ENCODE measurements around the gene MPRIP. TPM values are rescaled to one million over a fixed set of nuclear protein-coding genes. Genes with fewer than 3 reads are reported as not detected.
"Not testable (repeated sequence)": the region's sequence is repeated elsewhere in the genome, so short reads cannot be mapped to it uniquely, and the experiment has no call there.

MPRIP gene
- total RNA-seq, 1 donor from 2014 or later: 863 TPM

DNA sequence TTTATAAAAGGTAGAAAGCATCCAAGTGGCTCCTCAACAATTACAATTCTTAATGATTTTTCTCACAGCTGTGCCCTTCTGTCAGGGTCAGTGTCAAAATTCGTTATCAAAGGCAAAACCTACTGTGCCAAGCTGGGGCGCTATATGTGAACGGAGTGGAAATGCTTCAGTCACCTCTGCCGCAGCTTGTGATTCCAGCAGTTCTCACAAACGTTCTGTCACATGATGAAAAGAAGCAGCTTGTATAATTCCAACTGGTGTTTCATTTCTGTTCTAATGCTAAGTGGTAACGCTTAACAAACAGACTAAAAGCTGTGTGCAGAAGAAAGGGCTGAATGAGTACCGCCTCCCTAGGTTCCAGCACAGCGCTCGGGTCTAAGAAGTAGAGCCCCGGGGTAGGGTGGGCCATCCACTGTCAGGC is 149.7 kb downstream of the MPRIP start:
- TF ChIP-seq, protein P1, sequence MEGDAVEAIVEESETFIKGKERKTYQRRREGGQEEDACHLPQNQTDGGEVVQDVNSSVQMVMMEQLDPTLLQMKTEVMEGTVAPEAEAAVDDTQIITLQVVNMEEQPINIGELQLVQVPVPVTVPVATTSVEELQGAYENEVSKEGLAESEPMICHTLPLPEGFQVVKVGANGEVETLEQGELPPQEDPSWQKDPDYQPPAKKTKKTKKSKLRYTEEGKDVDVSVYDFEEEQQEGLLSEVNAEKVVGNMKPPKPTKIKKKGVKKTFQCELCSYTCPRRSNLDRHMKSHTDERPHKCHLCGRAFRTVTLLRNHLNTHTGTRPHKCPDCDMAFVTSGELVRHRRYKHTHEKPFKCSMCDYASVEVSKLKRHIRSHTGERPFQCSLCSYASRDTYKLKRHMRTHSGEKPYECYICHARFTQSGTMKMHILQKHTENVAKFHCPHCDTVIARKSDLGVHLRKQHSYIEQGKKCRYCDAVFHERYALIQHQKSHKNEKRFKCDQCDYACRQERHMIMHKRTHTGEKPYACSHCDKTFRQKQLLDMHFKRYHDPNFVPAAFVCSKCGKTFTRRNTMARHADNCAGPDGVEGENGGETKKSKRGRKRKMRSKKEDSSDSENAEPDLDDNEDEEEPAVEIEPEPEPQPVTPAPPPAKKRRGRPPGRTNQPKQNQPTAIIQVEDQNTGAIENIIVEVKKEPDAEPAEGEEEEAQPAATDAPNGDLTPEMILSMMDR (IDR thresholded peaks at IDR 0.05; ENCODE audit: partially characterized antibody, unreplicated experiment): no peak
- peaks cover 8% of the 10 kb centered on the region for H3K9me3 Mint-ChIP-seq (ENCODE audit: unreplicated experiment)
- H3K4me3 Mint-ChIP-seq (ENCODE audit: unreplicated experiment): no peak overlapping the region
- peaks cover 14% of the 10 kb centered on the region for H3K4me1 Mint-ChIP-seq (ENCODE audit: low read depth, unreplicated experiment)
- no peak overlapping the region for H3K27ac Mint-ChIP-seq (ENCODE audit: unreplicated experiment)
- peaks cover 5% of the 10 kb centered on the region for H3K27me3 Mint-ChIP-seq (ENCODE audit: unreplicated experiment)
- DNase-seq: no peak
- peaks cover 3% of the 10 kb centered on the region for H3K36me3 Mint-ChIP-seq (ENCODE audit: unreplicated experiment)

DNA sequence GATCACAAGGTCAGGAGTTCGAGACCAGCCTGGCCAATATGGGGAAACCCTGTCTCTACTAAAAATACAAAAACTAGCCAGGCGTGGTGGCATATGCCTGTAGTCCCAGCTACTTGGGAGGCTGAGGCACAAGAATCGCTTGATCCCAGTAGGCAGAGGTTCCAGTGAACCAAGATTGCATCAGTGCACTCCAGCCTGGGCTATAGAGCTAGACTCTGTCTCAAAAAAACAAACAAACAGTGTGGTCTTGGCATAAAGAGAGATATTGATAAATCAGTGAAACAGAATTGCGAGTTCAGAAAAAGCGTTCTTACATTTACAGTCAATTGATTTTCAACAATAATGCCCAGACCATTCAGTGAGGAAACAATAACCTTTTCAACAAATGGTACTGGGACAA is 153.2 kb downstream of the MPRIP start:
- peaks cover 27% of the 10 kb centered on the region for H3K4me1 Mint-ChIP-seq (ENCODE audit: low read depth, unreplicated experiment)

DNA sequence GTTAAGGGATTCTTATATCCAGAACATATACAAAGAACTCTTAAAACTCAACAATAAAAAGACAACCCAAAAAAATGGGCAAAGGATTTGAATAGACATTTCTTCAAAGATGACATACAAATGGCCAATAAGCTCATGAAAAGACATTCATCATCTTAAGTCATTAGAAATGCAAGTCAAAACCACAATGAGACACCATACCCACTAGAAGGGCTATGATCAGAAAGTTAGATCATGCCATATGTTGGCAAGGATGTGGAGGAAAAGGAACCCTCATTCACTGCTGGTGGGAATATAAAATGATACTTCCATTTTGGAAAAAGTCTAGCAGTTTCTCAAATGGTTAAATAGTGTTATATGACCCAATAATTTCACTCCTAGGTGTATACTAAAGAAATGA is 154.5 kb downstream of the MPRIP start:
- peaks cover 2% of the 10 kb centered on the region for H3K9me3 Mint-ChIP-seq (ENCODE audit: unreplicated experiment)
- TF ChIP-seq, protein P1 (IDR thresholded peaks at IDR 0.05; ENCODE audit: partially characterized antibody, unreplicated experiment): no peak

More for the DNA sequence above, 153.2 kb downstream of the MPRIP start:
- H3K27me3 Mint-ChIP-seq (ENCODE audit: unreplicated experiment); H3K4me3 Mint-ChIP-seq (ENCODE audit: unreplicated experiment); H3K36me3 Mint-ChIP-seq (ENCODE audit: unreplicated experiment); H3K9me3 Mint-ChIP-seq (ENCODE audit: unreplicated experiment); H3K27ac Mint-ChIP-seq (ENCODE audit: unreplicated experiment); DNase-seq: not testable (repeated sequence)

DNA sequence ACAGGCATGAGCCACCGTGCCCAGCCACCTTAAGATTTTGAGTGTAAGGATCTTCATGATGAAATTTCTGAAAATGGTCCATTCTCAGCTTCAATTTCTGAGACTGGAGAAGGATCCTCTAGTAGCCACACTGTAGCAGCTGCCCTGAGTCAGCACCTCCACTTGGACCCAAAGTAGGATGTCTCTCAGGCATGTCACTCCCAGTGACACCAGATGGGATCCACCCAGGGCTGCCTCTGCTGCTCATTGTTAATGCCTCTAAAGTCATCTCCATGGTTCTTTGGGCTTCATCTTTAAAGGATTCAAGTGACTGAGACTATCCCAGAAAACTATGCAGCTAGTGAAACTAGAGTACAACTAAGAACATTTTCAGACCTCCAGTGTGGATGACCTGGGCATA is 156.0 kb downstream of the MPRIP start:
- Mint-ChIP-seq H3K36me3 (ENCODE audit: unreplicated experiment) (no peaks in the 10 kb centered on the region), H3K9me3 (ENCODE audit: unreplicated experiment) (no peaks in the 10 kb centered on the region), H3K27me3 (ENCODE audit: unreplicated experiment) (peaks cover 3% of the 10 kb centered on the region), H3K27ac (ENCODE audit: unreplicated experiment) (no peak overlapping the region), H3K4me1 (ENCODE audit: low read depth, unreplicated experiment) (peaks cover 23% of the 10 kb centered on the region), H3K4me3 (ENCODE audit: unreplicated experiment) (no peak overlapping the region)
- TF ChIP-seq, protein P1 (IDR thresholded peaks at IDR 0.05; ENCODE audit: partially characterized antibody, unreplicated experiment): no peak
- no peak for DNase-seq

More for the DNA sequence above, 154.5 kb downstream of the MPRIP start:
- H3K4me3 Mint-ChIP-seq (ENCODE audit: unreplicated experiment): no peak overlapping the region
- H3K27ac Mint-ChIP-seq (ENCODE audit: unreplicated experiment): peak overlapping the region; percentile 8
- DNase-seq: no peak
- H3K36me3 Mint-ChIP-seq (ENCODE audit: unreplicated experiment): no peaks in the 10 kb centered on the region
- peaks cover 25% of the 10 kb centered on the region for H3K4me1 Mint-ChIP-seq (ENCODE audit: low read depth, unreplicated experiment)
- peaks cover 3% of the 10 kb centered on the region for H3K27me3 Mint-ChIP-seq (ENCODE audit: unreplicated experiment)

DNA sequence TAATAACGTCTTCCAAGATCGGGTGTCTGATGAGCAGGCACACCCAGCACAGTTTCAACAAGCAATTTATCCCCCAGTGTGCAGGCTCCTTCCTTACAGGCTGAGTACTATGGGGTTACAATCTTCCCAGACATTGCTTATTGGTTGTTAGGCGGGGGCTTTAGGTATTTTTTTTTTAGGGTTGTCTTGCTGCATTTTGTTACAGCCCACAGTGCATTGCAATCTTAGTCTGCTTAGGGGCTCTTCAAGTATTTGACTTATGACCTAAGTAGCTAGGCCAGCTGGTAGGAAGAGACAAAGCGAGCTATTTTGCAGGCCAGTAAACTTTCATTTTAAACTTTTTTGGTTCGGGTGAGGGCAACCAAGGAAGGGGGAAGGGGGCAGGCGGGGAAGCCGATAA is 158.1 kb downstream of the MPRIP start:
- TF ChIP-seq, protein P1 (IDR thresholded peaks at IDR 0.05; ENCODE audit: partially characterized antibody, unreplicated experiment): no peak
- no peak for DNase-seq
- Mint-ChIP-seq H3K4me3 (ENCODE audit: unreplicated experiment) (no peak overlapping the region), H3K4me1 (ENCODE audit: low read depth, unreplicated experiment) (peaks cover 23% of the 10 kb centered on the region), H3K36me3 (ENCODE audit: unreplicated experiment) (no peaks in the 10 kb centered on the region), H3K27ac (ENCODE audit: unreplicated experiment) (peak overlapping the region; percentile 40), H3K9me3 (ENCODE audit: unreplicated experiment) (no peaks in the 10 kb centered on the region), H3K27me3 (ENCODE audit: unreplicated experiment) (peaks cover 3% of the 10 kb centered on the region)
